A673 (cell line): ENCODE results near the gene FUBP3. TPM values are rescaled to one million over a fixed set of nuclear protein-coding genes. Genes with fewer than 3 reads are reported as not detected.

Source experiments
- BruUV-seq: library from RNA; stranded (reverse); fragments of 400-500 nt; replicated peaks from 2 replicates; lab custom pipeline; 2021; lab: Mats Ljungman, UMichigan
- CTCF ChIA-PET: fragments of 300-600 bp; sonication (Branson Sonifier 250); formaldehyde crosslinking; loops from one replicate; lab custom pipeline; 2022; ENCODE audit warnings: antibody characterized with exemption; lab: Charles Lee
- POLR2A ChIA-PET: fragments of 300-600 bp; sonication (Branson Sonifier 250); formaldehyde crosslinking; loops from one replicate; lab custom pipeline; 2022; ENCODE audit warnings: antibody characterized with exemption; ENCODE audit not compliant: low non-redundant PET; lab: Charles Lee
- DNase-seq: peaks from one replicate; pipeline ENCODE4 v3.0.0-alpha.2; 2015; ENCODE audit warnings: low spot score
- H3K27ac ChIP-seq: fragments of 200-600 bp; sonication (generic); 2 replicates; pipeline ENCODE4 v1.5.1; 2016; ENCODE audit warnings: mixed run types, low read depth, mild to moderate bottlenecking, mixed read lengths, antibody characterized with exemption, low read length; ENCODE audit not compliant: poor library complexity, severe bottlenecking
- H3K27me3 ChIP-seq: fragments of 200-600 bp; sonication (generic); replicated peaks from 2 replicates; pipeline ENCODE4 v1.6.1; 2017; ENCODE audit warnings: mixed run types, low read depth, mild to moderate bottlenecking, mixed read lengths, antibody characterized with exemption, low read length; ENCODE audit not compliant: insufficient read depth, poor library complexity
- H3K36me3 ChIP-seq: fragments of 200-600 bp; sonication (generic); 2 replicates; pipeline ENCODE4 v1.6.1; 2016; ENCODE audit warnings: mixed run types, mild to moderate bottlenecking, mixed read lengths, antibody characterized with exemption, low read length; ENCODE audit not compliant: insufficient read depth, poor library complexity, severe bottlenecking
- H3K4me1 ChIP-seq: fragments of 200-600 bp; sonication (generic); 2 replicates; pipeline ENCODE4 v1.6.1; 2017; ENCODE audit warnings: mixed run types, mild to moderate bottlenecking, mixed read lengths, antibody characterized with exemption, low read length; ENCODE audit not compliant: insufficient read depth, poor library complexity, severe bottlenecking
- H3K4me3 ChIP-seq: fragments of 200-600 bp; sonication (generic); 2 replicates; pipeline ENCODE4 v1.5.1; 2016; ENCODE audit warnings: low read depth, mixed run types, mild to moderate bottlenecking, mixed read lengths, low read length; ENCODE audit not compliant: poor library complexity, severe bottlenecking
- H3K9me3 ChIP-seq: fragments of 200-600 bp; sonication (generic); 2 replicates; pipeline ENCODE4 v1.6.1; 2016; ENCODE audit warnings: mixed run types, low read depth, mild to moderate bottlenecking, mixed read lengths, antibody characterized with exemption, low read length; ENCODE audit not compliant: poor library complexity, severe bottlenecking
- CTCF ChIP-seq: fragments of 300-800, 200-600 bp; sonication (generic); conservative IDR thresholded peaks from 2 replicates; pipeline ENCODE4 v1.5.1; 2017; ENCODE audit warnings: low read depth, mild to moderate bottlenecking, antibody characterized with exemption, low read length, moderate library complexity, mixed read lengths
- EZH2 ChIP-seq: fragments of 200-600 bp; sonication (generic); IDR thresholded peaks from 2 replicates; pipeline ENCODE4 v1.6.1; 2017; ENCODE audit warnings: borderline replicate concordance, low read depth, mild to moderate bottlenecking, mixed read lengths, antibody characterized with exemption, low read length; ENCODE audit not compliant: poor library complexity, severe bottlenecking
- intact Hi-C: fragments of 100-400 bp; cut with micrococcal nuclease; formaldehyde crosslinking; loops from one replicate; pipeline ENCODE4 v1.10.0; 2022; ENCODE audit not compliant: unreplicated experiment
- total RNA-seq: library from RNA; stranded (reverse); gene quantifications from 2 replicates; pipeline ENCODE4 v1.2.3, GENCODE V29; 2021

FUBP3 gene
- total RNA-seq, 1 experiment from 2014 or later, result 80.4 TPM

- no peak overlapping the region for H3K27ac ChIP-seq
- peaks cover 51% of the 10 kb centered on the region for H3K27me3 ChIP-seq
- ChIA-PET CTCF (no interaction called here), POLR2A (no interaction called here)
- DNase-seq, result no peak
- peaks cover 19% of the 10 kb centered on the region for H3K4me1 ChIP-seq
- no peaks in the 10 kb centered on the region for H3K36me3 ChIP-seq
- H3K9me3 ChIP-seq, result no peaks in the 10 kb centered on the region
- BruUV-seq, result no TSS peak
- no peak overlapping the region for H3K4me3 ChIP-seq
- TF ChIP-seq EZH2 (no peak), CTCF (no peak)
- intact Hi-C loops, result no loop called here
Observed at GRCh38 chr9:130668196-130668595, 88.8 kb downstream of the FUBP3 start.

- BruUV-seq, result no TSS peak
- intact Hi-C loops, result no loop called here
- Histone ChIP-seq H3K27me3 (peaks cover 47% of the 10 kb centered on the region), H3K4me3 (no peak overlapping the region), H3K4me1 (peaks cover 17% of the 10 kb centered on the region), H3K9me3 (no peaks in the 10 kb centered on the region), H3K27ac (no peak overlapping the region), H3K36me3 (no peaks in the 10 kb centered on the region)
- no peak for DNase-seq
- CTCF ChIA-PET, result no interaction called here
- POLR2A ChIA-PET, result no interaction called here
- TF ChIP-seq CTCF (no peak), EZH2 (no peak)
Observed at GRCh38 chr9:130668659-130669058, 89.3 kb downstream of the FUBP3 start.

GRCh38 chr9:130669965-130670364 lies 90.6 kb downstream of the FUBP3 start:
- DNase-seq, result no peak
- intact Hi-C loops, result no loop called here
- Histone ChIP-seq H3K4me3 (no peak overlapping the region), H3K9me3 (no peaks in the 10 kb centered on the region), H3K27me3 (peaks cover 34% of the 10 kb centered on the region), H3K4me1 (peaks cover 9% of the 10 kb centered on the region), H3K27ac (no peak overlapping the region), H3K36me3 (no peaks in the 10 kb centered on the region)
- BruUV-seq, result no TSS peak
- TF ChIP-seq EZH2 (no peak), CTCF (no peak)
- POLR2A ChIA-PET, result interaction anchor here (0.7 kb wide), 1 partner anchor 934 kb away, joined by 7 read pairs; no protein-coding TSS in a partner anchor
- CTCF ChIA-PET, result no interaction called here
